Measurements from ENCODE around the gene SLC22A23.

DNA sequence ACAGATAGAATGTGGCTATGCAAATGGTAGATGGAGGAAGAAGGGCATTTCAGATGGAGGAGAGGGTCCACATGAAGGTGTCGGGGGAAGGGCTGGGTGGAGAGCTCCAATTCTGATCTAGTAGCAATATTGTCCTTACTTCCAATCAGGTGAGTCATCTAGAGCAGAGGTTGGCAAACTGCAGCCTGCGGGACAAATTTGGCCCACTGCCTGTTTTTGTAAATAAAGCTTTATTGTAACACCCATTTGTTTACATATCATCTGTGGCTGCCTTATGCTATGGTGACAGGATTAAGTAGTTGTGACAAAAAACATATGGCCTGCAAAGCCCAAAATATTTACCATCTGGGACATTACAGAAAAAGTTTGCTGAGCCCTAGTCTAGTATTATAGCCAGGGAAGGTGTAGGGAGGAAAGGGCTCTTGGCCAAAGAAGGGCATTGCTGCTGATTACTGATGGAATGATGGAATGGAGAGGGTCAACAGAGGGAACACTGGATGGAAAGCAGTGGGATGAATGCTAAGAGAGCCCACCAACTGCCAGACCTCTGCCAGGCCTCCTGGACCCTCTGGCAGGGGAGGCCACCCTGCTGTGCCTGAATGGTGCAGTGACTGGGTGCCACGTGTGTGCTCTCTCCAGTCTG is 79.8 kb downstream of the SLC22A23 start:
- TF ChIP-seq EP300 (IDR thresholded peaks at IDR 0.05; ENCODE audit: borderline replicate concordance) (no peak), TAF1 (IDR thresholded peaks at IDR 0.05; ENCODE audit: low read depth) (no peak), EGR1 (IDR thresholded peaks at IDR 0.05) (no peak), NFIC (IDR thresholded peaks at IDR 0.05) (peak; percentile 59), CEBPB (IDR thresholded peaks at IDR 0.05) (no peak), YY1 (IDR thresholded peaks at IDR 0.05; ENCODE audit: low read depth) (no peak)
- TF ChIP-seq, protein P1, sequence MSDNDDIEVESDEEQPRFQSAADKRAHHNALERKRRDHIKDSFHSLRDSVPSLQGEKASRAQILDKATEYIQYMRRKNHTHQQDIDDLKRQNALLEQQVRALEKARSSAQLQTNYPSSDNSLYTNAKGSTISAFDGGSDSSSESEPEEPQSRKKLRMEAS (IDR thresholded peaks at IDR 0.05), result no peak
- TF ChIP-seq, protein P2, sequence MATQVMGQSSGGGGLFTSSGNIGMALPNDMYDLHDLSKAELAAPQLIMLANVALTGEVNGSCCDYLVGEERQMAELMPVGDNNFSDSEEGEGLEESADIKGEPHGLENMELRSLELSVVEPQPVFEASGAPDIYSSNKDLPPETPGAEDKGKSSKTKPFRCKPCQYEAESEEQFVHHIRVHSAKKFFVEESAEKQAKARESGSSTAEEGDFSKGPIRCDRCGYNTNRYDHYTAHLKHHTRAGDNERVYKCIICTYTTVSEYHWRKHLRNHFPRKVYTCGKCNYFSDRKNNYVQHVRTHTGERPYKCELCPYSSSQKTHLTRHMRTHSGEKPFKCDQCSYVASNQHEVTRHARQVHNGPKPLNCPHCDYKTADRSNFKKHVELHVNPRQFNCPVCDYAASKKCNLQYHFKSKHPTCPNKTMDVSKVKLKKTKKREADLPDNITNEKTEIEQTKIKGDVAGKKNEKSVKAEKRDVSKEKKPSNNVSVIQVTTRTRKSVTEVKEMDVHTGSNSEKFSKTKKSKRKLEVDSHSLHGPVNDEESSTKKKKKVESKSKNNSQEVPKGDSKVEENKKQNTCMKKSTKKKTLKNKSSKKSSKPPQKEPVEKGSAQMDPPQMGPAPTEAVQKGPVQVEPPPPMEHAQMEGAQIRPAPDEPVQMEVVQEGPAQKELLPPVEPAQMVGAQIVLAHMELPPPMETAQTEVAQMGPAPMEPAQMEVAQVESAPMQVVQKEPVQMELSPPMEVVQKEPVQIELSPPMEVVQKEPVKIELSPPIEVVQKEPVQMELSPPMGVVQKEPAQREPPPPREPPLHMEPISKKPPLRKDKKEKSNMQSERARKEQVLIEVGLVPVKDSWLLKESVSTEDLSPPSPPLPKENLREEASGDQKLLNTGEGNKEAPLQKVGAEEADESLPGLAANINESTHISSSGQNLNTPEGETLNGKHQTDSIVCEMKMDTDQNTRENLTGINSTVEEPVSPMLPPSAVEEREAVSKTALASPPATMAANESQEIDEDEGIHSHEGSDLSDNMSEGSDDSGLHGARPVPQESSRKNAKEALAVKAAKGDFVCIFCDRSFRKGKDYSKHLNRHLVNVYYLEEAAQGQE (IDR thresholded peaks at IDR 0.05; ENCODE audit: low read depth), result no peak
- TF ChIP-seq, protein P3, sequence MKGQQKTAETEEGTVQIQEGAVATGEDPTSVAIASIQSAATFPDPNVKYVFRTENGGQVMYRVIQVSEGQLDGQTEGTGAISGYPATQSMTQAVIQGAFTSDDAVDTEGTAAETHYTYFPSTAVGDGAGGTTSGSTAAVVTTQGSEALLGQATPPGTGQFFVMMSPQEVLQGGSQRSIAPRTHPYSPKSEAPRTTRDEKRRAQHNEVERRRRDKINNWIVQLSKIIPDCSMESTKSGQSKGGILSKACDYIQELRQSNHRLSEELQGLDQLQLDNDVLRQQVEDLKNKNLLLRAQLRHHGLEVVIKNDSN (IDR thresholded peaks at IDR 0.05), result no peak
